Chondrocyte (in vitro differentiated cells): ENCODE data around the gene DNHD1. TPM values are rescaled to one million over a fixed set of nuclear protein-coding genes. Genes with fewer than 3 reads are reported as not detected.

Experiments used
- DNase-seq: peaks from one replicate; pipeline ENCODE4 v3.0.0; 2021; ENCODE audit warnings: mixed read lengths, low spot score
- H3K27ac Mint-ChIP-seq: one replicate; pipeline ENCODE4 v1.8.0; 2021; ENCODE audit warnings: mild to moderate bottlenecking, moderate library complexity, mixed read lengths; ENCODE audit not compliant: unreplicated experiment
- H3K27me3 Mint-ChIP-seq: 2 replicates; pipeline ENCODE4 v1.8.0; 2021; ENCODE audit warnings: low read depth, mixed read lengths
- H3K36me3 Mint-ChIP-seq: 2 replicates; pipeline ENCODE4 v1.8.0; 2021; ENCODE audit warnings: low read depth, mixed read lengths
- H3K4me1 Mint-ChIP-seq: 2 replicates; pipeline ENCODE4 v1.8.0; 2021; ENCODE audit warnings: low read depth, mild to moderate bottlenecking, mixed read lengths
- H3K4me3 Mint-ChIP-seq: one replicate; pipeline ENCODE4 v1.8.0; 2021; ENCODE audit warnings: mild to moderate bottlenecking, moderate library complexity, mixed read lengths; ENCODE audit not compliant: unreplicated experiment
- H3K9me3 Mint-ChIP-seq: 2 replicates; pipeline ENCODE4 v1.8.0; 2021; ENCODE audit warnings: low read depth, mixed read lengths
- CTCF ChIP-seq: fragments of 200-600 bp; sonication (generic); IDR thresholded peaks from 2 replicates; pipeline ENCODE4 v1.5.0; 2021; ENCODE audit warnings: antibody characterized with exemption, mild to moderate bottlenecking, moderate library complexity
- total RNA-seq: library from RNA; stranded (reverse); gene quantifications from 3 replicates; pipeline ENCODE4 v1.2.1, GENCODE V29; 2021

The DNHD1 gene
- total RNA-seq, 1 donor from 2014 or later, result 3.8 TPM

- no peak for DNase-seq
- H3K27me3 Mint-ChIP-seq, result no peaks in the 10 kb centered on the region
- no peak overlapping the region for H3K4me3 Mint-ChIP-seq
- no peaks in the 10 kb centered on the region for H3K4me1 Mint-ChIP-seq
- peaks cover 27% of the 10 kb centered on the region for H3K36me3 Mint-ChIP-seq
- no peaks in the 10 kb centered on the region for H3K9me3 Mint-ChIP-seq
- H3K27ac Mint-ChIP-seq, result no peak overlapping the region
- TF ChIP-seq CTCF, result peak; percentile 28
Observed at GRCh38 chr11:6606471-6607189, 109.5 kb downstream of the DNHD1 start.

- Mint-ChIP-seq H3K36me3 (peaks cover 27% of the 10 kb centered on the region), H3K9me3 (no peaks in the 10 kb centered on the region), H3K27me3 (no peaks in the 10 kb centered on the region), H3K4me3 (no peak overlapping the region), H3K4me1 (no peaks in the 10 kb centered on the region), H3K27ac (no peak overlapping the region)
- no peak for TF ChIP-seq CTCF
- no peak for DNase-seq
Observed at GRCh38 chr11:6607190-6607795, 110.2 kb downstream of the DNHD1 start.

DNA sequence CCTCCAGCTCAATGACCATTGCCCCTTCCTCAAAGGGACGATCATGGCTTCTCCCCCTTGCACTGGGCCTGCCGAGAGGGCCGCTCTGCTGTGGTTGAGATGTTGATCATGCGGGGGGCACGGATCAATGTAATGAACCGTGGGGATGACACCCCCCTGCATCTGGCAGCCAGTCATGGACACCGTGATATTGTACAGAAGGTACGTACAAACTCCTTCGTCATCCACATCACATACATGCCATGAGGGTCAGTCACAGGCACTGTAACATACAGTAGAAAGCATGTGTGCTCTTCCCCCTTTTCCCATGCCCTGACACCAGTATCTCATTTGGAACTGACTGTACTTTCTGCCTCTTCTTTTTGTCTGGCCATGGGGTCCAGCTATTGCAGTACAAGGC lies 110.9 kb downstream of the DNHD1 start:
- Mint-ChIP-seq H3K27me3 (no peaks in the 10 kb centered on the region), H3K9me3 (no peaks in the 10 kb centered on the region), H3K36me3 (peaks cover 27% of the 10 kb centered on the region), H3K4me3 (no peak overlapping the region), H3K4me1 (no peaks in the 10 kb centered on the region), H3K27ac (no peak overlapping the region)
- TF ChIP-seq CTCF, result no peak
- DNase-seq, result no peak

- no peaks in the 10 kb centered on the region for H3K27me3 Mint-ChIP-seq
- H3K4me3 Mint-ChIP-seq, result no peak overlapping the region
- no peak for TF ChIP-seq CTCF
- no peak for DNase-seq
- H3K36me3 Mint-ChIP-seq, result peaks cover 27% of the 10 kb centered on the region
- H3K4me1 Mint-ChIP-seq, result no peaks in the 10 kb centered on the region
- no peaks in the 10 kb centered on the region for H3K9me3 Mint-ChIP-seq
- peak overlapping the region; percentile 73 for H3K27ac Mint-ChIP-seq
Observed at GRCh38 chr11:6608726-6609501, 111.8 kb downstream of the DNHD1 start.

GRCh38 chr11:6609502-6610015 lies 112.5 kb downstream of the DNHD1 start:
- no peak for TF ChIP-seq CTCF
- H3K27ac Mint-ChIP-seq, result peak overlapping the region; percentile 73
- no peaks in the 10 kb centered on the region for H3K4me1 Mint-ChIP-seq
- peak overlapping the region; percentile 7 for H3K4me3 Mint-ChIP-seq
- no peak for DNase-seq
- H3K27me3 Mint-ChIP-seq, result no peaks in the 10 kb centered on the region
- no peaks in the 10 kb centered on the region for H3K9me3 Mint-ChIP-seq
- H3K36me3 Mint-ChIP-seq, result peaks cover 27% of the 10 kb centered on the region
